ENCODE data around the gene EDARADD. TPM values are rescaled to one million over a fixed set of nuclear protein-coding genes. Genes with fewer than 3 reads are reported as not detected.

Gene EDARADD
- total and polyA plus RNA-seq, 12 donors, result 0.14 to 2.5 (median 0.84) TPM

- H3K4me3 ChIP-seq, result no peak overlapping the region
- ATAC-seq (no peak), DNase-seq (no peak)
- intact Hi-C loops (cut with DNase I), result no loop called here
- WGBS, 2 donors, result 90 to 93% methylated on average over 3 of the region's 3 CpGs
- no peak for TF ChIP-seq CTCF (IDR thresholded peaks at IDR 0.05)
- peaks cover 0 to 5% (median 0%) of the 10 kb centered on the region in 9 donors for H3K4me1 ChIP-seq
- H3K9me3 ChIP-seq, result no peaks in the 10 kb centered on the region
- no peak overlapping the region for H3K27ac ChIP-seq
- H3K27me3 ChIP-seq, result no peaks in the 10 kb centered on the region
- no peaks in the 10 kb centered on the region for H3K36me3 ChIP-seq
These were observed 23.2 kb downstream of the EDARADD start for GRCh38 chr1:236417336-236417735.

- 79 to 83% methylated on average over 7 of the region's 7 CpGs for WGBS, 2 donors
These were observed 25.4 kb downstream of the EDARADD start for GRCh38 chr1:236419502-236419901.

GRCh38 chr1:236421022-236421421, 26.9 kb downstream of the EDARADD start:
- DNase-seq (no peak), ATAC-seq (no peak)
- Histone ChIP-seq H3K27ac (no peak overlapping the region), H3K4me1 (peaks cover 0 to 5% (median 0%) of the 10 kb centered on the region in 9 donors), H3K36me3 (no peaks in the 10 kb centered on the region), H3K27me3 (no peaks in the 10 kb centered on the region), H3K4me3 (no peak overlapping the region), H3K9me3 (no peaks in the 10 kb centered on the region)
- 87% methylated on average over 4 of the region's 4 CpGs; no CpG with 5 or more reads in 1 of the 2 donors for WGBS, 2 donors
- no peak for TF ChIP-seq CTCF (IDR thresholded peaks at IDR 0.05)
- intact Hi-C loops (cut with DNase I), result no loop called here

More at GRCh38 chr1:236419502-236419901, 25.4 kb downstream of the EDARADD start:
- Histone ChIP-seq H3K4me1 (peaks cover 0 to 5% (median 0%) of the 10 kb centered on the region in 9 donors), H3K27ac (no peak overlapping the region), H3K27me3 (no peaks in the 10 kb centered on the region), H3K9me3 (no peaks in the 10 kb centered on the region), H3K36me3 (no peaks in the 10 kb centered on the region), H3K4me3 (no peak overlapping the region)
- no peak for DNase-seq
- intact Hi-C loops (cut with DNase I), result no loop called here
- no peak for TF ChIP-seq CTCF (IDR thresholded peaks at IDR 0.05)
- ATAC-seq, result no peak

GRCh38 chr1:236421850-236422516, 27.9 kb downstream of the EDARADD start:
- Histone ChIP-seq H3K4me3 (no peak overlapping the region), H3K9me3 (no peaks in the 10 kb centered on the region), H3K4me1 (no peaks in the 10 kb centered on the region), H3K27me3 (no peaks in the 10 kb centered on the region), H3K27ac (no peak overlapping the region), H3K36me3 (no peaks in the 10 kb centered on the region)
- ATAC-seq (no peak), DNase-seq (no peak)
- no peak for TF ChIP-seq CTCF (IDR thresholded peaks at IDR 0.05)
- intact Hi-C loops (cut with DNase I), result no loop called here
- WGBS, 2 donors, result 61 to 69% methylated on average over 4 of the region's 4 CpGs

Data from heart right ventricle (tissue), 16 donors.